ENCODE measurements around the gene STAT1.
"Not testable (repeated sequence)": the region's sequence is repeated elsewhere in the genome, so short reads cannot be mapped to it uniquely, and the experiment has no call there.

Gene STAT1

DNA sequence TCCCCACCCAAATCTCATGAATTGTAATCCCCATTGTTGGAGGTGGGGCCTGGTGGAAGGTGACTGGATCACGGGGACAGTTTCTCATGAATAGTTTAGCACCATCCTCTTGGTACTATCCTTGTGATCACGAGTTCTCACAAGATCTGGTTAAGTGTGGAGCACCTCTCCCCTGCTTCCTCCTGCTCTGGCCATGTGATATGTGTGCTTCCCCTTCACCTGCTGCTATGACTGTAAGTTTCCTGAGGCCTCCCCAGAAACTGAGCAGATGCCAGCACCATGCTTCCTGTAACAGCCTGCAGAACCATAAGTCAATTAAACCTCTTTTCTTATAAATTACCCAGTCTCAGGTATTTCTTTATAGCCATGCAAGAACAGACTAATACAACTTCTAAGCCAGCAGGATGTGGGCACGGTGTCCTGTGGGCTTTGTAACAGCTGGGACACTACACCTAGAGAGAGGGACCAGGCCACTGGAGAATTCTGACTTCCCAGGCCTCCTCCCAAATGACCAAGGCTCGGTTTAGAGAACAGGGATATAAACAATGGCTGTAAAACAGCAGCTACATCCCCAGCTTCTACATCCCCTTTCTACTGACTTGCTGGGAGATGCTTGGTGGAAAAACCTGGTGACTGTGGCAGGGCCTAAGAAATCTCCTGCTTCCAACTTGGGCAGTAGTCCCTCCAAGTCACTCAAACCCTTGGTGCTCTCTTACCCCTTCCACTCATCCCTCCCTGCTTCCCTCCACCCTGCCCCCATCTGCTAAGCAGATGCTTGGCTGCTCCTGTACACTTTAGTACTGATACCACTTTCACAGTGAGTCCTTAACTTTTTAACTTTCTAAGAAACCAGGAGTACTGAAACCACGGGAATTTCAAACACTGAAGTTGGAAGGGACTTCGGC is 10.3 kb downstream of the STAT1 start:
- DNase-seq = no peak

DNA sequence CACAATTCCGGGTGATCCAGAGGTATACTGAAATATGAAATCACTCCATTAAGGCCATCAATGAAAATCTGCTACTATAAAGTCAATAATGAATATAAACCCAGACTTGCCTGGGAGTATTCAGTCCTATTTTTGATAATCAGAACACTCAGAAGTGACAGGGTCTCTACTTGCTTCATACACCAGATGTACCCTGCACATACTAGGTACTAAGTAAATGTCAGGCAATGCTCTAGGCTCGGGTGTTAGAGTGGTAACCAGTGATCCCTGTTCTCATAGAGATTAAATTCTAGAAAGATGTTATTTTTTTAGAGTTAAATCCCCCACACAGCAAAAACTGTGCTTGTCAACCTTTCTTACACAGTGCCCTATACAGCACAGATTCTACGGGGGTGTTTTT is 12.3 kb downstream of the STAT1 start:
- DNase-seq = no peak

DNA sequence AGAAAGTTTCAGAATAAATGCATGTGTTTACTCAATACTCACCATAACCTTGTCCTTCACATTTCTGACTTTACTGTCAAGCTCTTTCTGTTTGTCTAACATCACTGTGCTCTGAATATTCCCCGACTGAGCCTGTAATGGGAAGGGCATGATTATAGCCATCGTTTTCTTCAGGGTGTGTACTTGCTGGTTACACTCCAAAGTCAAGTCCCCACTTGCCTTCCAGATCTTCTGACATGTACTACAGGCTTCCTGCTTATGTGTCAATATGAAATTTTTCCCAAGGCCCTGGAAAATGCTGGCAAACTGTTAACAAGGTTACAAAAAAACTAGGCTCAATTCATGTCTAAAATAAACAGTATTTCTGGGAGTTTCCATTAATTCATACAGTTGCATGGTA is 12.9 kb downstream of the STAT1 start:
- no peak for DNase-seq

DNA sequence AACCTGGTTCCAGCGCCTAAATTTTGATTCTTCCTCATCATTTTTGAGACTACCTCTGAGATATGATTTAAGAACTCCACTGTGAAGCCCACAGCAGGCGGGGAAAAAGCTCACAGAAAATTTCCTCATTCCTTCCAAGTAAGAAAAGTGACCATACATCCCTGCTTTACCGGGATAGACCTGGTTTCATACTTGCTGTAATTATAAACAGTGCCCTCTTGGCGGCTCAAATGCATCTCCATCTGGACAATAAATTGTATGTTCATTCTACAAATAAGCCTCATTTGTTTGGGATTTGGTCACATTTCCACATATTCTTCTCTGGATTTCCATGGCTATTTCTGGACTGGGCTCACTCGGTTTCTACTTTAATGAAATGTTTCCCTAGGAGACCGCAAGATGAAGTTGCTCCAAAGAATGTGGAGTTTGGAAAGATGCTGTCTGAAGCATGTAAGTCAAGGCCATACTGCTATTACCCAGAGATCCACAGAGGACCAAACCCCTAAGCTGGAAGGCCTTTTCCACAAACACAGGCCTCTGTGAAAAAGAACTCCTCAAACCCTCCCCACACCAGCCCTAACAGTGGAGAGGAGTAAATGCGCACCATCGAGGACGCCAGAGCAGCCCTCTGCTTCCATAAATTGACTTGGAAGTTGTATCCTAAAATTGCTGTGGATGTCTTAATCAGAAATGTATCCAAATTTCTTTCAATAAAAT is 13.9 kb downstream of the STAT1 start:
- DNase-seq = no peak

DNA sequence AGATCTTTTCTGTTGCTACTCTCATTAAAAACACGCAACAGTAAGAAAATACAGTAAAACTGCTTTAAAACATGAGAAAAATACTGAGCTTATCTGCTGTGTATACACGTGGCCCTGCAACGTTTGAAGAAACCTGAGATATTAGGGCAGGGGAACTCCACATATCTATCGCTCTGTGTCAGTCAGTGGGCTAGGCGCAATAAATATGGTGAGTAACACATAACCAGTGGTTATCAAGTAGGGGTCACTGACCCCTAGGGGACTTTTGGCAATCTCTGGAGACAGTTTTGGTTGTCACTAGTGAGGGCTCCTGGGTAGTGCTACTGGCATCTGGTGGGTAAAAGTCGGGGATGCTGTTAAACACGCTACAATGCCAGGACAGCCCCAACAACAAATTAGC is 14.9 kb downstream of the STAT1 start:
- DNase-seq = no peak

DNA sequence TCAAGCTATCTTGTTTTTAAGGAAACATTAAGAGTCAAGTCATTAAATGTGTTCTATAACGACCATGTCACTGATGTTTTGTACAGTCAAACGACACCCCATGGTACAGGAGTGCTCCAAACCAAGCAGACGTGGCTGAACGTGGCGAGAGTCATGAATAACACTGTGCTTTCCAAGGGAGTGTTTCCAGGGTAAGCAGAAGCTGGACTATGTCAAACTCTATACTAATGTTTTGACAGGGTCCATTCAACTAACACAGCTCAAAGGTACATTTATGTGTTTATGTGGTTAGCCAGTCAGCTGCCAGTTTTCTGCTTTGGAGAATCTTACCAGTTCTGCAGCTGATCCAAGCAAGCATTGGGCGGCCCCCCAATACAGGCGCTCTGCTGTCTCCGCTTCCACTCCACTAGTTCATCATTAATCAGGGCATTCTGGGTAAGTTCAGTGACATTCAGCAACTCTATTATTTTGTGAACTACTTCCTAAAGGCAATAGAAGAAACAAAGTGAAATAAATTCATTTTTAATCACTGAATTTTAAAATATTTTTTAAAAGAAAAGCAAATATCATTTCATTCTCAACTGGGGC is 16.4 kb downstream of the STAT1 start:
- DNase-seq = no peak

DNA sequence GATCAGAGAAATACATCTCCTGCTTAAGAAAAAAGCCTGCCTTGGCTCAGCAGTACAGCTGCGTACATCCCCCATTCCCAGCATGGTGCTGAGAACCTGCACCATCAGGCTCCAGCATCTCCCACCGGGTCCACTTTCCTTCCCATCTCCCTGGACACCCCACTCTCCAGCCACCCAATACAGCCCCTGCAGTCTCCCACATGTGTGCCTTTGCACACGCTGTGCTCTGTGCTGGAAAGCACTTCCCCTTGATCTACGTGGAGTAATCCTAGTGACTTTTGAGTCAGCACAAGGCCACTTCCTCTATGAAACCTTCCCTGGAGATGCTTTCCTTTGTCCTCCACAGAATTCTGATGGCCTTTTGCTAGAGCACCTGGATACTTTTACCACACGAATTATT is 17.0 kb downstream of the STAT1 start:
- no peak for DNase-seq

DNA sequence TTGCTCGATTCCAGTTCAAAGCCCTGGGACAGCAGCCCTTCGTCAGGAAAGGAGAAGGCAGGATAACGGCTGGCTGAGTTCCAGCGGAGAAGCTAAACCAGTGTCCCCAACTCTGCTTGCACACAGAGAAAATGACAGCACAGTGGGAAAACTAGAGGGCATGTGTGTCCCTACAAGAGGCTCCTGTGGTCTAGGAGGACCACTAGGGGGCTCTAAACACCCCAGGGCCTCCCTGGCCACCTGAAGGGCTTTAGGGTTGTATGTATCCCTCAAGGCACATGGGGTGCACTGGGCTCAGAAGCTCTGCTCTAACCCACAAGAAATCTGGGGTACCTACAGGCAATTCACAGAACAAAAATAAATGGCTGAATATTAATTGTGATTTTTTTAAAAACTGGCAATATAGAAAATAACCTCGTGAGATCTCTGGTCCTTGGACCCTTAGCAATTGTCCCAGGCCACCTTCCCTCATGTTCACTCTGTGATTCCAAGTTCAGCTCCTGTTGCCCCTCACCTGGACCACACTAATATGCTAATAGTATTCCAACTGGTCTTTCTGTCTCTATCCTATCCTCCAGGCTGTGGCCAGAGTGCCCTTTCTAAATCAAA is 17.5 kb downstream of the STAT1 start:
- DNase-seq = peak; percentile 47

DNA sequence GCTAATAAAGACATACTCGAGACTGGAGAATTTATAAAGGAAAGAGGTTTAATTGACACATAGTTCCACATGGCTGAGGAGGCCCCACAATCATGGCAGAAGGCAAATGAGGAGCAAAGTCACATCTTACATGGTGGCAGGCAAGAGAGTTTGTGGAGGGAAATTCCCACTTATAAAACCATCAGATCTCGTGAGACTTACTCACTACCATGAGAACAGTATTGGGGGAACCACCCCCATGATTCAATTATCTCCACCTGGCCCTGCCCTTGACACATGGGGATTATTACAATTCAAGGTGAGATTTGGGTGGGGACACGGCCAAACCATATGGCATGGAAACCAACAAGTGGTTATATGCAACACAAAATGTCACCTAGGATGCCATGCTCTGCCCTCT is 18.7 kb downstream of the STAT1 start:
- not testable (repeated sequence) for DNase-seq

DNA sequence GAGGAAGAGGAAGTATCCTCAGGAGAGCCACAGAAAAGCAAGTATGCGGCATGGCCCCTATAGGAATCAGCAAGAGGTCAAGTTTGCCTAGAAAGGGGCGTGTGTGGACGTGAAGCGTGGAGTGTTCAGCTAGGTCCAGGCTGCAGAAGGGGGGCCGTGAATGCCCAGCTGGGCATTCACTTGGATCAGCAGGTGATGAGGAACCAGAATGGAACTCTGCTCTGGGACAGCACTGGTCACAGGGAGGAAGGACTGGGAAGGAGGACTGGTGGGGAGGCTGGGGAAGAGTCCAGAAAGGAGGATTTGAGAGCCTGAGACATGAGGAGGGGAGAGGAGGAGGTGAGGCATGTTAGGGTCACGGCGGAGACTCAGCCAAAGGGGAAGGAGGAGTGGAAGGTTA is 19.8 kb downstream of the STAT1 start:
- no peak for DNase-seq

DNA sequence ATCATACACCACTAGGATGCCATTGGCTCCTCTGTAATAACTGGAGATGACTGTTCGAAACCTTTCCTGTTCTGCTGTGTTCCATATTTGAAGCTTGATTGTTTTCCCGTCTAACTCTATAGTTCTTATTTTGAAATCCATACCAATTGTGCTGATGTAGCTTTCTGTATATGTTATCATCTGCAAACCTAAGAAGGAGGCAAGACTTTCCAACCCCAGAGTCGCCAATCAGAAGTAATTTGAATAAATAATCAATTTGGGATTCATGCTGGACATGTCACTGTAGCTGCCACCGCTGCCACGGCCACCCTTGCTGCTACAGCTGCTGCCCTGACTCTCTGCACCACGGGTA is 20.7 kb downstream of the STAT1 start:
- DNase-seq = no peak

DNA sequence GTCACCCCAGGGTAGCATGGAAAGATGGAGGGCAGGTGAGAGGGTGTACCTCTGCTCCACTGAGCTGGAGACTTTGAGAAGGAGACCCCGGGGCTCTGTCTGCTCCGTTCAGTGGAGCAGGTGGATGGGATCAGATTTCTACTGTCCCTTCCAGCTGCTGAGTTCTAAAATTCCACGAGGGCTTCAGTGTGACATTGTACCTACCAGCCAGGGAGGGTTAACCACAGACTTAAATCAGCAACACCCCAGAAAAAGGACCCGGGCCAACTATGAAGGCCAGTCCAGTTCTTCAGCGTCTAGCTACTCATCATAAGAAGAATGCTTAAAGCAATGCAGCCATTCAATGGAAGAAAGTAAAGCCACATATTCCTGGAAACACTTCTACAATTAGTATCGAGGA is 23.8 kb downstream of the STAT1 start:
- no peak for DNase-seq

DNA sequence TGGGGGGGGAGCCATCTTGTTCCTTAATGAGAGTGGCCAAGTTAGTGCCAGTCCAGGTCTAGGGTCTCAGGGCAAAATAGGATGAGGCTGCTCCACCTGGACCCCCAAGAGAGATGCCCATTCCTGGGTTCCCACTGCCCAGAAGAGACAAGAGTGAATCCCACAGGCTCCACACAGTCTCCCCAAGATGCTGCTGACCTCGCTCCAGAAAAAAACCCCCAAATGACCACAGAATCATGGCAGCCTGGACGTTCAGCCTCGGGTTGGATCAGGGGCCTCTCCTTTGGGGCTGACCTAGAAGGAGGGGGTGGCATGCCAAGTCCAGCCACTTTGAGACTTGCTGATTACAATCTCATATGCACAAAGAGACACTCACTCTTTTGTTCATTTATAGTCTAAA is 25.1 kb downstream of the STAT1 start:
- DNase-seq = no peak

DNA sequence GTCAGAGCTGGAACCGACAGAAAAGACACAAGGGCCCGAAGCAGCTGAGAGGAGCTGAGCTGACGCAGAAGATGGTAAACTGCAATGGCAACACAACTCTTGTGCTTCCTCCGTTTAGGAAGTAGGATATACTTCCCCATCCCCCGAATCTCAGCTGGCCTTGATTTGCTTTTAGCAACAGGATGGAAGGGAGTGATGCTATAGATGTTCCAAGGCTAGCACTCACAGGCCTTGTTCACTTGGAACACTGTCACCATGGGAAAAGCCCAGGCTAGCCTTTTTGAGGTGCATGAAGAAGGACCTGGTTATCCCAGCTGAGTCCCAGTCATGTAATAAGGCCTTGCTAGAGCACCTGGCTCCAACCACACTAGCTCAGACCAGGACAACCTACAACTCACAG is 26.0 kb downstream of the STAT1 start:
- DNase-seq = no peak

DNA sequence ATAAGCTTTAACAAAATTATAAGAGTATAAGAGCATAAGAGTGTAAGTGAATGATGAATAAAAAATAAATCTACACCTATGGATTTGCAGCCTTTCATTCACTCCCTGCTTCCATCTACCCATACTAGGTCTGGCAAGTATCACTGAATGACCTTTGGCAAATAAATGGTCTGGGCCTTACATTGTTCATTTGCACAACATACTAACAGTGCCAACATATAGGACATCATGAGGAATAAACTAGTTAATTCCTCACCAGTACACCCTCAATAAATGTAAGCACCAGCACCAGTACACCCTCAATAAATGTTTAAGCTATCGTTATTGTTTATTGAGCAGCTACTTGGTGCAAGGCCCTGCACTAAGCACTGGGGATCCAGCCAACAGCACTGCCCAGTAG is 26.9 kb downstream of the STAT1 start:
- no peak for DNase-seq

DNA sequence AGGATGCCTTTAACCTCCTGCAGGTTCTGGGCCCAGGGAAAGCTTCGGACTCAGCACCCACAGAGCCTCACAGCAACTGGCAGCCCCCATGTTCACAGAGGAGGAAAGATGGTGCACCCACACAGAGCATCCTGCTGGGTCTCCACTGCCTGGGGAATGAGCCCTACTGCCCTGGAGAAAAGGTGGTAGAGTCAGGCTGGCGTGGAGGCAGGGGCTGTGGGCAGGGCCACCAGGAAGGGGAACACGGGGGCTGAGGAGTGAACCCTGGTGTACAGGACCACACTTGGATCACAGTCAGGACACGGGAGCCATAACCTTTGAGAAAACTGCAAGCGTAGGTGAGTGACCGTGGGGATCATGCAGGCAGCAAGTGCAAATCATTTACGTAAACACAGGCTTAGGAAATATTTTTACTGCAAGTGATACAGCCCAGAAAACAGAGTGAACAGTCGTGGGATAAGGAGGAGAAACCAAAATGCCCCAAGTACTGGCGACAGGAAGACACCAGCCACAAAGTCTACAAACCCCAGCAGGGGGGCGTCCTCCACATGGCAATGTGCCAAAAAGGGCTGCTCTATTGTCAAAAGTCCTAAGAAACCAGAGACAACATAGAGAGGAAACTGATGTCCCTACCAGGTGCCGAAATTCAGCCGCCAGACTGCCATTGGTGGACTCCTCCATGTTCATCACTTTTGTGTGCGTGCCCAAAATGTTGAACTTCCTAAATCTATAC is 27.6 kb downstream of the STAT1 start:
- DNase-seq = no peak

DNA sequence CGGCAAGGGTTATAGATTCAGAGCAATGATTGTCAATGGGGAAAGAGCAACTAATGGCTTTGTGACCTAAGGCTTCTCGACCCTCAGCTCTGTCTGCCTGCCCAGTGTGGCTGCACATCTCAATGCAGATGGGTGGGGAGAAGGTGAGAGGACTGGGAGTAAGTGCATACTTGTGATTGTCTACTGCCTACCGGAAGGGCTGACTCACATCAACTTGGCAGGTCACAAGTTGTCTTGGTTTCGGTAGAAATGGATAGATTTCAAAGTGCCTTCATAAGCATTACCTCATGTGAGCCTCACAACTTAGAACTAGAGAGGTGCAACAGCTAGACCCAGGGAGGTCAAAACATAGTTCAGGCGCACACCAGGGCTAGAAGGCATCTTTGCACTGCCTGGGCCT is 29.4 kb downstream of the STAT1 start:
- no peak for DNase-seq

DNA sequence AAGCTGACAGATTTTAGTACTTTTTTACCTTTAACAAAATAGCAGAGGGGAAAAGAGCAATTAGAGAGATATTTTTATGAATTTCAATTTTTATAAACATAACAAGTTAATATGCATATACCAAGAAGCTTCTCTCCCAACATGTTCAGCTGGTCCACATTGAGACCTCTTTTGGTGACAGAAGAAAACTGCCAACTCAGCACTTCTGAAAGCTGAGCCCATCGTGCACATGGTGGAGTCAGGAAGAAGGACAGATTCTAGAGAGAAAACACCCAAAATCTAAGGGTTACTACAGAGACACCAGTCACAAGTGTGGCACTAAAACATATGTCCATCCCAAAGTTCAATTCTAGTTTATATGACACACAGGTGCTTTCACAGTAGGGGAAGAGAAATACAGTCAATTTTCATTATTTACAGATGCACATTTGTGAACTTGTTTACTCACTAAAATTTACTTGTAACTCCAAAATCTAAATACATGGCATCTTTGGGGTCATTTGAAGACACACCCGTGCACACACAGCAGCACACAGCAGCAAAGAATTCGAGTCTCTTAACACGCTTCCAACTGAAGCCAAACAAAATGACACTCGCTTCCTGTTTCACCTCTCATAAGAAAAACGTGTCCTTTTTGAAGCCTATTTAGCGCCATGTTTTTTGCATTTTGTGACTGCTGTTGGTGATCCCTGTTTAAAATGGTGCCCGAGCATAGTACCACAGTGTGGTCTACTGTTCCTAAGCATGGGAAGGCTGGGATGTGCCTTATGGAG is 31.5 kb downstream of the STAT1 start:
- DNase-seq = no peak

DNA sequence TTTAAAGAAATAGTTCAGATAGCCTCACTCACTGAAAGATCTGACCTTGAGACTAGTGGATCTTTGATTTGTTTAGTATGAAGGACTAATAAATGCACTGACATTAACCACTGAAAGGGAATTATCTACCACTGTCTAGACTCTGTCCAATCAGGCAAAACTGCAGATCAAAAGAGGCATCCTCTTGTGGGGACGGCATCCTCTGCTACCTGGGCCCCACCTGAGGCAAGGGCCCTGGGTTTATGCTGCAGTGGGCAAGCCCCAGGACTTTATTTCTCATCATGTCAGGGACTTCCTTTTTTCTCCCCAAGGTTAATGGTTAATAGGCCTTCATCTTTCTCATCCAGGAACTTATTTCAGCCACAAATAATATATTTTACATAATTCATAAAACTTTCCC is 32.2 kb downstream of the STAT1 start:
- DNase-seq = no peak

DNA sequence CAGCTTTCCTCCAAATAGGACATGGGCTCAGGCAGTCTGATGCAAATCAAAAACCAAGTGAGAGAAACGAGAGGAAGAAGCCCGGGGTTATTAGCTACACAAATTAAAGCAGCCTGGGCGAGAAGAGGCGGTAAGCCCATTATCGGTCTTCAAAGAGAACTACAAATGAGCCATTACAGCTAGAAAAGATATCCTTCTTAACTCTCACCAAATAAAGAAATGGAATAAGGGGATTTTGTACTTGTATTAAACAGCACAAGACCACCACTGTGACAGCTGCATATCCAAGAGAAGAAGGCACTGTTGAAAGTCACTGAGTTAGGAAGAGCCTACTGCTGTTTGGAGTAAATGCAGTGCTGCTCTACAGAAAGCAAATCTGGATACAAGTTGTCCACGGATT is 32.6 kb downstream of the STAT1 start:
- no peak for DNase-seq

DNA sequence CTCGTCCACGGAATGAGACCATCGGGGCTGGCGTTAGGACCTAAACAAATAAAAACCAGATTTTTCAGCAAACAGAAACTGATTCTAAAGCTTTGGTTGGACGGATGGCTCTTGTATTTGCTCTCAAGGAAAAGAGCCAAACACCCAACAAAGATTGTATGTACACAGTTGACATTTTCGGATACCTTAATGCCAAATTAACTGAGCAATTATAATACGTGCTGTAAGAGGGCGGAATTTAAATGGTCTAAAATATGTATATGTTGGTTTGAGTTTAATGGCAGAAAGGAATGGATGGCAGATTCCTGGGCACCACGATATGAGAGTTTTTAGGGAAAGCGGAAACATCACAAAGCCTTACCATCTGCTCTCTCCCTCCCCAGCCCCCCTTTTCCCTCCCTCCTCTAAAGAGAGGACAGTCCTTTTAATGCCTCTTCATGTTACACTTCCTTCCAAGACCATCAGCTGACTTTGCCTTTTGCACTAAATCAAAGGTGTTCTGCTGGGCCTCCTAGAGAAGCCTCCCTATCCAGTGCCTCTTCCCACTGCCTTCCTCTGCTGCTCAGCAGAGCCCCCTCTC is 33.3 kb downstream of the STAT1 start:
- DNase-seq = no peak

All from CD4-positive, alpha-beta T cell treated with Interleukin-15 for 1 hour (primary cell).